Measurements from ENCODE around the gene RIPOR2. TPM values are rescaled to one million over a fixed set of nuclear protein-coding genes. Genes with fewer than 3 reads are reported as not detected.

Gene RIPOR2
- total RNA-seq: under 0.01 TPM in 1 of 2 replicates, not detected in the other

- DNase-seq: no peak
Observed at GRCh38 chr6:24935366-24936152, at the start of gene RIPOR2. TSS of gene RIPOR2 (minus strand) at chr6:24935960. CDS start at chr6:24935898, 62 bp downstream.

DNA sequence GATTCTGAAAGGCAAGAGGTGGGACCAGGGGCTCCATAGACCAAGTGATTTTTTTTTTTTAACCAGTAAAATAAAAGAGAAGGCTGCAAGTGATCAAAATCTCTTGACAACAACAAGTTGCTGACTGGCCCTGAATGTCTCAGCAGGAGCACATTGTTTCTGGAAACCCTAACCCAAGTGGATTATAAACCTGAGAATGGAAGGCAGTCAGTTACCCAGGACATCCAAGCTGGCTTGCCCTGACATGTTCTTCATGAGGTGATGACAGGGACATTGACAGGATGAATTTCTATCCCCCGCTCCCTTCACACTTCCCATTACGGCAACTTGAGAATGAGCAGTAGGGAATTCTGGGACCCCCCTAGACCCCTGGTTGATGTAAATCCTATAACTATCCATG is 49.6 kb upstream of the RIPOR2 start:
- DNase-seq: no peak

DNA sequence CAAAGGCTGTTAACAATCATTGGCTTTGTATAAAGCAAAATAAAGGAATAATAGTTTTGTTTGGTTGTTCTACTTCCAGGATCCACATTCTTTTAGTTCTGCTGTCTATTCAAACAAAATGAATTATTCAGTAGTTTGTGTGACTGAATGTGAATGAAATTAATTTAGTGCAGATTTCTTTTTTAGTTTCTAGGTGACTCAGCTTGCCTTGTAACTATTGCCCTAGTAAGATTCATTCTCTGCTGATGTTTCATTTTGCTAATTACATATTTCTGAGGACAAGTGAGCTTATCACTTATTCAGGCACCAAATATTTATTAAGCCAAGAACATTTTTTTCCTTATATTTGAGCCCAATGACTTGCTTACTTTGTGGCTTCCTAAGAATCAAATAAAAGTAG is 46.5 kb upstream of the RIPOR2 start:
- DNase-seq: no peak

GRCh38 chr6:24981386-24981760 is 45.6 kb upstream of the RIPOR2 start:
- DNase-seq: no peak

- no peak for DNase-seq
Observed at GRCh38 chr6:24980507-24981385, 45.0 kb upstream of the RIPOR2 start.

DNA sequence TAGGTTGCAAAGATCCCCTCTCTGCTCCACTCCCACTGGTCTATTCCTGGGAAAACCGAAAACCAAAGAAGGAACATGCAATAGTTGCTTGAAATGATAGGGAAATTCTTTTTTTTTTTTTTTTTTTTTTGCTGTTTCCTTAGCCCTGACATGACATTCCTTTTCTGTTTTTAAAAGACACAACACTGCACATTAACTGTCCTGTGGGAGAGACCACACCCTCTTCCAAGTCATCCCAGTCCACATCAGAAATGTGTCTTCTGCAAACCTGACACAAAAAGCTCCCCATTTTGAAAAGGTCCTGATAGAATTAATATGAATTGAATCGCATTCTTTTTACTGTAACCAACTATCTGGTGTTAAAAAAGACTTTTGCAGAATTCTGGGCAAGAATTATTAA is 43.4 kb upstream of the RIPOR2 start:
- no peak for DNase-seq

DNA sequence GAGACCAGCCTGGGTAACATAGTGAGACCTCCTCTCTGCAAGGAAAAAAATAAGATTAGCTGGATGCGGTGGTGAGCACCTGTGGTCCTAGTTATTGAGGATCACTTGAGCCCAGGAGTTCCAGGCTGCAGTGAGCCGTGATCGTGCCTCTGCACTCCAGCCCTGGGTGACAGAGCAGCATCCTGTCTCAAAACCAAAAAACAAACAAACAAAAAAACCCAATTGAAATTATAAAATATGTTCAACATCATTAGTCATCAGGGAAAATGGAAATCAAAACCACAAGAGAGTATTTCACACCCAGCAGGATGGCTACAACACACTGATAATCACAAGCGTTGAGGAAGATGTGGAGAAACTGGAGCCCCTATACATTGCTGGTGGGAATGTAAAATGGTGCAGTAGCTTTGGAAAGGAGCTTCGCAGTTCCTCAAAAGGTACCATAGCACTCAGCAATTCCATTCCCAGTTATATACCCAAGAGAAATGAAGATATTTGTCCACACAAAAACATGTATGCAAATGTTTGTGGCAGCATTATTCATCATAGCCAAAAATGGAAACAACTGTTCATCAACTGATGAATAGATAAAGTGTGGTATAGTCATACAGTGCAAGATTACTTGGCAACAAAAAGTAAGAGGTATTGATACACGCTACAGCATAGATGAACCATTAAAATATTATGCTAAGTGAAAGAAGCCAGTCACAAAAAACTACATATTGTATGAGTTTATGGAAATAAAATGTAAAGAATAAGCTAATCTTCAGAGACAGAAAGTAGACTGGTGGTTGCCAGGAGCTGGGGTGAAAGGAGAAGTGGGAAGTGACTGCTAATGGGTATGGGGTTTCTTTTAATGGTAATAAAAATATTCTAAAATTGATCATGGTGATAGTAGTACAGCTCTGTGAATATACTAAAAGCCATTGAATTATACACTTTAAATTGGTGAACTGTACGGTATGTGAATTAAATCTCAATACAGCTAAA is 38.7 kb upstream of the RIPOR2 start:
- no peak for DNase-seq

- DNase-seq: no peak
Observed at GRCh38 chr6:24972311-24972958, 36.7 kb upstream of the RIPOR2 start.

GRCh38 chr6:24971067-24971466 is 35.3 kb upstream of the RIPOR2 start:
- DNase-seq: no peak

GRCh38 chr6:24969343-24969860 is 33.6 kb upstream of the RIPOR2 start:
- DNase-seq: no peak

GRCh38 chr6:24968783-24969182 is 33.0 kb upstream of the RIPOR2 start:
- no peak for DNase-seq

- no peak for DNase-seq
Observed at GRCh38 chr6:24967211-24967610, 31.5 kb upstream of the RIPOR2 start.

GRCh38 chr6:24966381-24966780 is 30.6 kb upstream of the RIPOR2 start:
- no peak for DNase-seq

- no peak for DNase-seq
Observed at GRCh38 chr6:24963887-24964570, 28.3 kb upstream of the RIPOR2 start.

- no peak for DNase-seq
Observed at GRCh38 chr6:24963339-24963738, 27.6 kb upstream of the RIPOR2 start.

GRCh38 chr6:24961852-24962251 is 26.1 kb upstream of the RIPOR2 start:
- DNase-seq: no peak

DNA sequence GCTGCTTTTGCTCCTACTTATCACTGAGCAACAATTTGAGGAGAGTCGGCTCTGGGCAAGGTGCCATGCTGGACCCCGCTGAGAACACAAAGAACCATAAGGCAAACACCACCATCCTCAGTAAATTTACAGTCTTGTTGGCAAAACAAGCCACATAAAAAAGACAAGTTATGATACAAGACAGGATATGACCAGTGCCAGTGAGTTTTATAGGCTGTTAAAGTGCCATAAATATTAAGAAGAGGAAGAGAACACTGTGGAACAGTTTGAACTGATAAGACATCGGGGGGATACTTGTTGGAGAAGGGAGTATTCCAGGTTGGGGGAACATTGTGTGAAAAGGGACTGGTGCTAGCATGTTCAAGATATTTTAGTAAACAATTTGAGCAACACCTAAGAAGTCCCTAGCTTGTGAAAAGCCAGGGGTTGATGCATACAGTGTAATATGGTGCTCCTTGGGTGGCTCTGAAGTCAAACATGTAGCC is 25.3 kb upstream of the RIPOR2 start:
- no peak for DNase-seq

GRCh38 chr6:24959319-24959718 is 23.6 kb upstream of the RIPOR2 start:
- no peak for DNase-seq

GRCh38 chr6:24957199-24957598 is 21.4 kb upstream of the RIPOR2 start:
- no peak for DNase-seq

GRCh38 chr6:24953726-24954125 is 18.0 kb upstream of the RIPOR2 start:
- no peak for DNase-seq

- DNase-seq: no peak
Observed at GRCh38 chr6:24951811-24952299, 16.1 kb upstream of the RIPOR2 start.
